ENCODE data around the gene LHPP.

The LHPP gene

DNA sequence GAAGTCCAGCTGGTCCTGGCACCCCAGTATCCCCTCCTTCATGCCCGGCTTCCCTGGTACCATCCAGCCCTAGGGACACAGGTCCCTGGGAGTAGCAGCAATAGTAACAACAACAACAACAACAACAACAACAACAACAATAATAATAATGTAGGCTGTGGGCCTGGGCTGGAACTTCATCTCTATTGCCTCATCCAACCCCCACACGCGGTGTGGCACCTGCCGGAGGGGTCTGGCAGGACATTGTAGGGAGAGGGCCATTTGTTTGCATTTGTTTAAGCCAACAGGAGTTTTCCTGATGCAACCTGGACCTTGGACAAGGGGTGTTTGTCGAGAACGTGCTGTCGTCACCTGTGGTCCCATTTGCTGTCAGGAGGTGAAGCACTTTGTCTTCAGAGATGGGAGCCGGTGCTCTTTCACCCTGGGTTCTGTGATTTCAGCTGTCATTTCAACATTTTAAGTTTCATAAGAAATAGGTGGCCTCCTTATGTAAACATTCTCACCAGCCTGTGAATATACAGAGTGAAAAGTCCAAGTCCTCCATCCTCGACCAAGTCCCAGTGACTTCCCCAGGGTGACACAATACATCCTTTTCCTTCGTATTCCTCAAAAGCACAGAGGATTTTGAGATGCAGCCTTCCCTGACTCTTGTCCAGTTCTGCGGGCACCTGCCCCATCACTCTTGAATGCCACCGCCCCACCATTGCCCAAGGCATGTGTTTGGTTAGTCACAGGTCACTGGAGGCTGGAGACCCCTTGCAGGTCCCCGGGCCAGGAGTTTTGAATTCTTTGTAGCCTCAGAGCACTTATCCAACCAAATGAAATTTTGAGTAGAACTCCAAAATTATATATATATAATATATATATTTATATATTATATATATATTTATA, 9.2 kb downstream of the LHPP start:
- DNase-seq (ENCODE audit: low spot score): no peak

GRCh38 chr10:124472071-124472470, 10.4 kb downstream of the LHPP start:
- no peak for DNase-seq (ENCODE audit: low spot score)

GRCh38 chr10:124473070-124473469, 11.4 kb downstream of the LHPP start:
- no peak for DNase-seq (ENCODE audit: low spot score)

- DNase-seq (ENCODE audit: low spot score): no peak
These were observed 13.0 kb downstream of the LHPP start for GRCh38 chr10:124474514-124475070.

DNA sequence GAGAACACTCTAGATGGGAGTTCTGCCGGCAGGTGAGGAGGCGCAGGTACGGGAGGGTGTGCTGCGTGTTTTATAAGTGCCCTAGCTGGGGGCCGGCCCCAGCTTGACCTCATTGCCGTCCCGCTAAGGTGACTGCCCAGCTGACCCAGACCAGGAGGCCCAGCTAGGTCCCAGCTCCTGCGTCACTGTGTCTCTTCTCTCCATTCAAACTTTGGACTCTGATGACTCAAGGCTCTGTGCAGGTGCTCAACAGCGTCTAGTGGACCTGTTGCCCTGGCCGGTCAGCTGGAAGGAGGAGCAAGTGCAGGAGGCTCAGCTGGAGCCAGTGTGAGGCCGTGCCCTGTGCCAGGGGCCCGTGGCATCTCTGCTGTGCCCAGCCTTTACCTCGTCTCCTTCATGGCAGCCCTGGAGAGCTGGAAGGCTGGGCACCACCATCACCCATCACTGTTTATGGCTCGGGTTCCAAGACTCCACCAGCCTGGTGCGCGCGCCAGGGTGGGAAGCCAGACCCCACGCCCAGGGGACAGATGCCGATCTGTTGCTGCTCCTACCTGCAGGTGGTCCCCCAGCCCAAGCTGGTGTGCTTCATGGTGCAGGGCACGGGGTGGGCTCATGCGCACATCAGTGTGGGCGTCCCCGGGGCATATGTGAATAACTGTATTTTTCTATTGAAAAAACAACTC, 14.6 kb downstream of the LHPP start:
- DNase-seq (ENCODE audit: low spot score): no peak

DNA sequence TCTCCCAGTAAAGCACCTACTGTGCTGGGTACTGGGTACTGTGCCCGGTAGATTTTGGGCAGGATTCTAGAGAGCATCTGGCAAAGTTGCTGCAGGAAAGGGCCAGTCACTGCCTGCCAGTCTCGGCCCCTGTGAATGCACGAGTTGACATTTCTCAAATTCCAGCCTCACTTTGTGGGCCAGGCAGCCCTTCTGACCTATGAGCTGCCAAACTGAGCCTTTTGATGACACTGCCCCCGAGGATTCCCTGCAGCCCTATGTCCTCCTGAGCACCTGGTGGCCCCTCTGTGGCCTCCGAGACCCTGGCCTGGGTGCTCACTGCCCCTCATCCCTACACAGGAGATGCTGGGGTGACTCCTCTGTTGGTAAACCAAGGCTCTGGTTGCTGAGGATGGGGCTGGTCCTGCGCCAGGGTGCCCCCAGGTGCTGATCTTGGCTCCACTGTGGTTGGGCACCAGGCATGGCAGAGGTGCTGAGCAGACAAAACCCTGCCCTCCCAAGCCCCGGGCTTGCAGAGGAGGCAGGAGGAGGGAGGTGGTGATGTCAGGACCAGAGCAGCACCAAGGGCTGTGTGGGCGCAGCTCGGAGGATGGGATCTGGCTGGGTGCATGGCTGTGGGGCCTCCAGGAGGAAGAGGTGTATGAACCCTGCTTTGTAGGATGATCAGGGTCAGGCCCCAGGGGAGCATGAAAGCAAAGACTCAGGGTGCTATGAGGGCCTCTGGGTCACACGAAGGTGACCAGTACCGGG, 16.2 kb downstream of the LHPP start:
- DNase-seq (ENCODE audit: low spot score): no peak

GRCh38 chr10:124478515-124478914, 16.9 kb downstream of the LHPP start:
- no peak for DNase-seq (ENCODE audit: low spot score)

GRCh38 chr10:124480860-124481259, 19.2 kb downstream of the LHPP start:
- no peak for DNase-seq (ENCODE audit: low spot score)

- no peak for DNase-seq (ENCODE audit: low spot score)
These were observed 20.1 kb downstream of the LHPP start for GRCh38 chr10:124481717-124482116.

GRCh38 chr10:124482236-124482800, 20.7 kb downstream of the LHPP start:
- no peak for DNase-seq (ENCODE audit: low spot score)

DNA sequence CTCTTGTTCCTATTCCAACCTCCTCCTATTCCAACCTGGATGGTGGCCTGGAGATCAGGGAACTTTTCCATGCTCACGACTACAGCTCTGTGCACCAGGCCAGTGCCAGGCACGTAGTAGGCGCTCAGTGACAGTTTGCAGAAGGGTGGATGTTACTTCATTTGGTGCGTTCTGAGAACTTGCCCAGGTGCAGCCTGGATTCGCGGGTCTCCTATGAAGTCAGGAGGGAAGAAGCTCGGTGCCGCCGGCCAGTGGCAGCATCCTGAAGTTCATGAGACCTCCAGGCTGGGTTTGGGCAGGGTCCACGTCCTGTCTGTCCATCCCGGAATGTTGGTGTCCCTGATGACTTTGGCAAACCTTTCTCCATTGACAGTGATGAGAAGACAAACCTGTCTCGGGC, 21.3 kb downstream of the LHPP start:
- DNase-seq (ENCODE audit: low spot score): no peak

DNA sequence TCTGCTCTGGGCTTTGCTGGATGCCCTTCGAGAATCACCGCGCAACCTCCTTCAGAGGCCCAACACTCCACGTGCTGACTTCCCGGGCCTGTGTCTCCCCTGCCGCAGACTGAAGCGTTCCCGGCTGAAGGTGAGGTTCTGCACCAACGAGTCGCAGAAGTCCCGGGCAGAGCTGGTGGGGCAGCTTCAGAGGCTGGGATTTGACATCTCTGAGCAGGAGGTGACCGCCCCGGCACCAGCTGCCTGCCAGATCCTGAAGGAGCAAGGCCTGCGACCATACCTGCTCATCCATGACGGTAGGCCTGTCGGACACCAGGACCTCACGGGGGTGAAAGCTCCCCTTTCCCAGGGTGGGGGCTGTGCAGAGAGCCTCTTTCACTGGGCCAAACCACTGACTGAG, 22.4 kb downstream of the LHPP start:
- no peak for DNase-seq (ENCODE audit: low spot score)

DNA sequence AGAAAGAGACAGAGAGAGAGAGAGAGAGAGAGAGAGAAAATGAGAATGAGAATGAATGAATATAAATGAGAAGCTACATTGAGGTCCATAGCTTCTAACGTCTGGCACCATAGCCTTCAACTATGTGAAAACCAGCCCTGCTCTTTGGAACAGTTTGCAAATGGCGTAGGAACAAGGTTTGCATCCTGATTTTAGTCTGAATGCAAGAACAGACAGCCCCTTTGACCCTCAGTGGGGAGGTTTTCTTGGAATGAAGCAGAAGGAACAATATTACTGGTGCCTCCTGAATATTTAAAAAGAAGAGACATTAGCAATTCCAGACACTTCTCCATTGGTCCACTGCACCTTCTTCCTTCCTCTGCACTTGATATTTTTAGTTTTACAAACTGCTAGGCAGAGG, 23.0 kb downstream of the LHPP start:
- DNase-seq (ENCODE audit: low spot score): no peak

DNA sequence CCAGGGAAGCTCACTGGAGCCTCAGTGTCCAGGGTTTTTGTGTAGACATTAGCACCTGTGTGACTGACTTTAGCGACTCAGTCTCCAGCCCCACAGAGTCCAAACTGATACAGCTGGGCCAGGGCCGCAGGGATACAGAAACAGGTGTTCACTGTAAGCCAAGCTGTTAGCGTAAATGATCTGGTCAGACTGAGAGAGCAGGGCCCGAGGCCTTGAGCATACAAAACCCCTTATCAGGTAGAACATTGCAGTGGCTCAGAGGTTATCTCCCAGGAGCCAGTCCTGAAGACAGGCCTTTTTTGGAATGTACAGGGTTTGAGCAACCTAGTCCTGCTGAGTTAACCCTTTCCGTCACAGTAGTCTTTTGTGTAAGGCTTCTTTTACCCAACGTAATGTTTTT, 25.0 kb downstream of the LHPP start:
- no peak for DNase-seq (ENCODE audit: low spot score)

DNA sequence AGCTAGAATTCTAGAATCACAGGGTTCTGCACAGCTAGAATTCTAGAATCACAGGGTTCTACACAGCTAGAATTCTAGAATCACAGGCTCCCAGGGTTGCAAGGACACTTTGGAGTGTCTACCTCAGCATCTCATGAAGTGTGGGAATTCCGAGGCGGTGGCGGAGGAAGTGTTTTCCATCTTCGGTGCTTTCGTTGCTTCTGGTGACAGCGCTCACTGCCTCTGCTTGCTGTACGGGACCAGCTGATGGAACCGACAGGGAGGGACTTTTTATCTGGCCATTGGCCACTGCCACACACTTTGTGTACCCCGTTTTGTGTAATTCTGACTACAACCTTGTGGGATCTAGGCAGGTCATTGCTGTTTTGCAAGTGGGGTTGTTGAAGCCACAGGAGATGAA, 29.5 kb downstream of the LHPP start:
- DNase-seq (ENCODE audit: low spot score): no peak

GRCh38 chr10:124492266-124492665, 30.6 kb downstream of the LHPP start:
- DNase-seq (ENCODE audit: low spot score): no peak

- DNase-seq (ENCODE audit: low spot score): no peak
These were observed 31.7 kb downstream of the LHPP start for GRCh38 chr10:124493214-124493882.

DNA sequence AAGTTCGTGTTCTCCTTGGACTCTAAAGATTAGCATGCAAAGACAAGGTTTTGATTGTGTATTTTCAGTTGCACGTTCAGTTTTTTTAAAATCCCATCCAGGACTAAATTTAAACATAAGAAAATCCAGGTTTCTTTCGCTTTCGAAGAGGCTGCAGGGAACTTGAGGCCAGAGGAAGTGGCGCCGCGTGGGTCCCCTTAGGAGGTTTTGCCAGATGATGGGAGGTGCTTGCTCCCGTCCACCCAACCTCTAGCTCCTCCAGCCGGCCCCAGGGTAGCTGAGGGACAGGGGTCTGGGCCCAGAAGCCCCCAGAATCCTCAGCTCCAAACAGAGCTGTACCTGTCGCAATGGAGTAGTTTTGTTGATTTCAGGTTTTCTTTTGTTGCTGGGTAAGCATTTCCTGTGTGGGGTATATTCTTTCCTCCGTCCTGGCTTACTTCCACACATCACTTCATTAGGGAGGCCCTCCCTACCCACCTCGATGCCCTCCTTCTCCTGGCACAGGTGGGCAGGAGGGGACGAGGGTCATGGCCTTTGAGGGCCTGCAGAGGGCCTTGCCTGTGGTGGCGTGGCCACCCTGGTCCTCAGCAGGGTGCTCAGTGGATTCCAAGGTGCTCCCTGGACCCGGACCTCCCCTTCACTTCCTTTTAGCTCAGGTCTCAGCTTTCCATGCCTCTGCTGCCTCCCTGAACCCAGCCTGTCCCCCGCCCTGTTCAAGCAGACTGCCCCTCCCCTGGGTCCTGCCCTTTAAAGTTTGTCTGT, 32.6 kb downstream of the LHPP start:
- DNase-seq (ENCODE audit: low spot score): no peak

DNA sequence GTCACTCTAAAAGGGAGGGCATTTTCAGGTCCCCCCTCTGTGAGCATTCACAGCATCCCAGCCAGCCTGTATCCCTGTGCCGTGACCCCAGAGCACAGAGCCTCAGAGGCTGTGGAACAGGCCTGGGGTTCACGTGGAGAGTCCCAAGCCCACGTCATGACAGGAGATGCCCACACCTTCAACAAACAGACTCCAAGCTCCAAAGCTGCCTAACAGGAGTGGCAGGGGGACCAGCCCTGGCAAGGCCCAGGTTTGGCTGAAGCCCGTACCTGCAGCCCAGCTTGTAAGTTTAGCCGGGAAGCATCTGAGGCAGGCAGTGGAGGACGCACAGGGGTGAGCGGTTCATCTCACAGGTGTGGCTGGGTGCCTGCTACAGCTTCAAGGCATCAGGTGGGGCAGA, 33.5 kb downstream of the LHPP start:
- DNase-seq (ENCODE audit: low spot score): no peak

GRCh38 chr10:124495725-124496124, 34.1 kb downstream of the LHPP start:
- no peak for DNase-seq (ENCODE audit: low spot score)

- no peak for DNase-seq (ENCODE audit: low spot score)
These were observed 34.5 kb downstream of the LHPP start for GRCh38 chr10:124496150-124496549.

All from kidney capillary endothelial cell (primary cell).